GM12878 (cell line): ENCODE data around the gene TCF12. TPM values are rescaled to one million over a fixed set of nuclear protein-coding genes. Genes with fewer than 3 reads are reported as not detected.

Experiments
- BHLHE40 ChIP-seq, 2 experiments: fragments of 450-650 bp in 1 of 2; IDR thresholded peaks; 2 replicates each; pipeline ENCODE4 v1.6.1; 2011 to 2017; ENCODE audit warnings: low read depth in 2 of 2, borderline replicate concordance in 1 of 2, improper control_type of control experiment in 1 of 2, low read length in 1 of 2, mild to moderate bottlenecking in 1 of 2
- CBX5 ChIP-seq: sonication (generic); IDR thresholded peaks from 2 replicates; pipeline ENCODE4 v1.6.1; 2016; ENCODE audit warnings: low read depth, moderate library complexity, mild to moderate bottlenecking, inconsistent platforms
- CHD1 ChIP-seq: IDR thresholded peaks from 2 replicates; pipeline ENCODE4 v1.6.1; 2012; ENCODE audit warnings: low read depth, low read length, improper control_type of control experiment
- CREB1 ChIP-seq: IDR thresholded peaks from 2 replicates; pipeline ENCODE4 v1.6.1; 2012; ENCODE audit warnings: low read depth, mild to moderate bottlenecking, inconsistent platforms
- EED ChIP-seq: sonication (generic); IDR thresholded peaks from 2 replicates; pipeline ENCODE4 v1.6.1; 2016; ENCODE audit warnings: antibody characterized with exemption, low read depth
- EP300 ChIP-seq, 2 experiments: fragments of 150-350 bp in 1 of 2; IDR thresholded peaks; 2 replicates each; pipeline ENCODE4 v1.6.1; 2011 to 2012; ENCODE audit warnings: low read depth in 2 of 2, low read length in 2 of 2, borderline replicate concordance in 1 of 2, improper control_type of control experiment in 1 of 2, inconsistent platforms in 1 of 2; ENCODE audit not compliant: control insufficient read depth in 1 of 2
- GATAD2B ChIP-seq: fragments of 450-650 bp; conservative IDR thresholded peaks from 2 replicates; pipeline ENCODE4 v1.6.1; 2017; ENCODE audit warnings: low read depth, mild to moderate bottlenecking, moderate library complexity
- MEF2B ChIP-seq: fragments of 450-650 bp; IDR thresholded peaks from 2 replicates; pipeline ENCODE4 v1.6.1; 2018; ENCODE audit warnings: mild to moderate bottlenecking, moderate library complexity; ENCODE audit not compliant: partially characterized antibody, poor library complexity, severe bottlenecking
- MTA2 ChIP-seq: fragments of 450-650 bp; IDR thresholded peaks from 2 replicates; pipeline ENCODE4 v1.6.1; 2016; ENCODE audit warnings: low read depth, mild to moderate bottlenecking, moderate library complexity
- NFXL1 ChIP-seq: fragments of 450-650 bp; IDR thresholded peaks from 2 replicates; pipeline ENCODE4 v1.6.1; 2017; ENCODE audit warnings: antibody characterized with exemption, mild to moderate bottlenecking, borderline replicate concordance
- NR2F1 ChIP-seq: fragments of 450-650 bp; conservative IDR thresholded peaks from 2 replicates; pipeline ENCODE4 v1.6.1; 2017; ENCODE audit warnings: mild to moderate bottlenecking
- NRF1 ChIP-seq: conservative IDR thresholded peaks from 2 replicates; pipeline ENCODE4 v1.6.1; 2011; ENCODE audit warnings: mild to moderate bottlenecking, low read depth, low read length, improper control_type of control experiment
- RFX5 ChIP-seq: IDR thresholded peaks from 2 replicates; pipeline ENCODE4 v1.6.1; 2011; ENCODE audit warnings: low read depth, low read length, improper control_type of control experiment
- SIX5 ChIP-seq: IDR thresholded peaks from 2 replicates; pipeline ENCODE4 v1.6.1; 2011; ENCODE audit warnings: mild to moderate bottlenecking, low read depth, low read length, moderate library complexity; ENCODE audit not compliant: severe bottlenecking
- SMC3 ChIP-seq: IDR thresholded peaks from 2 replicates; pipeline ENCODE4 v1.6.1; 2011; ENCODE audit warnings: low read length, improper control_type of control experiment, borderline replicate concordance
- SREBF2 ChIP-seq: IDR thresholded peaks from 2 replicates; pipeline ENCODE4 v1.6.1; 2012; ENCODE audit warnings: mild to moderate bottlenecking, low read length
- WRNIP1 ChIP-seq: IDR thresholded peaks from 2 replicates; pipeline ENCODE4 v1.6.1; 2011; ENCODE audit warnings: low read depth, low read length, improper control_type of control experiment, borderline replicate concordance
- ZZZ3 ChIP-seq: IDR thresholded peaks from 2 replicates; pipeline ENCODE4 v1.6.1; 2011; ENCODE audit warnings: low read depth; ENCODE audit not compliant: control insufficient read depth, insufficient read length
- polyA plus RNA-seq, 11 experiments: library from polyadenylated mRNA; depleted of rRNA in 4 of 11; unstranded in 6 of 11; stranded (reverse) in 5 of 11; fragments of >200 nt; fragmentation: Nextera tagmentation in 4 of 11; fragmentation: Illumina TruSeq in 1 of 11; extraction: Ambion mirVana in 4 of 11; extraction: Trizol in 1 of 11; gene quantifications; 1 replicate in 1 of 11; 2 replicates in 10 of 11; pipeline versions ENCODE4 v1.2.1 to v1.2.3, GENCODE V29; 2011 to 2016; ENCODE audit warnings: inconsistent platforms in 2 of 11, missing spikeins in 2 of 11, low read depth in 1 of 11
- total RNA-seq, 4 experiments: library from RNA; depleted of rRNA in 3 of 4; stranded (reverse); fragments of >200 nt in 3 of 4; fragmentation: Illumina TruSeq in 1 of 4; extraction: Trizol in 1 of 4; gene quantifications; 2 replicates each; pipeline versions ENCODE4 v1.2.1 to v1.2.3, GENCODE V29; 2013 to 2021
- TF ChIP-seq, protein P1 (sequence below): fragments of 450-650 bp; IDR thresholded peaks from 2 replicates; pipeline ENCODE4 v1.6.1; 2016; ENCODE audit warnings: mild to moderate bottlenecking, moderate library complexity, borderline replicate concordance
- TF ChIP-seq, protein P2 (sequence below): fragments of 150-350 bp; IDR thresholded peaks from 2 replicates; pipeline ENCODE4 v1.6.1; 2014; ENCODE audit warnings: mild to moderate bottlenecking, low read depth, low read length
- TF ChIP-seq, protein P3 (sequence below): fragments of 450-650 bp; IDR thresholded peaks from 2 replicates; pipeline ENCODE4 v1.6.1; 2018; ENCODE audit warnings: mild to moderate bottlenecking, low read depth, moderate library complexity; ENCODE audit not compliant: partially characterized antibody

TCF12 gene
- total and polyA plus RNA-seq, 10 of the 15 experiments (the other 5 are each of a cell fraction or from before 2014, with no cell fraction given): 8.2 to 70.9 (median 49.5) TPM

DNA sequence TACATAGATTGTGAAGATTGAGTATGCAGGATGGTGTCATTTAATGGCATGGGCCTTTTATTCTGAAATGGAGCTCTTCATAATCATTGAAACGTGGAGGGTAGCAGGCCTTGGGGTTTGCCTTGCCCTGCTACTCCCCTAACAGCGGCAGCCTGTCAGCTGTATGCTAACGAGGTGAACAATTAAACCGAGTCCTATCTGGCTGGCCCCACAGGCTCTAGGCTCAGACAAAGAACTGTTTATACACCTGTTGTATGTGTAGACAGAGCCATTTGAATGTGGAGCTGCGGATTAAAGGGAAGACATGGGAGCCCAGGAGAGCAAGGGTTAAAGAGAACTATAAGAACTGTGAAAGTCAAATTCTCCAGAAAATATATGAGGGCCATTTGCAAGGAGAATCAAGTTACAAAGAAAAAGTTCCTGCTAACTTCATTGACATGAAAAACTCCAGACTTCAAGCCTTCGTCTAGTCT, 341.2 kb downstream of the TCF12 start (continued):
- TF ChIP-seq, protein P1, sequence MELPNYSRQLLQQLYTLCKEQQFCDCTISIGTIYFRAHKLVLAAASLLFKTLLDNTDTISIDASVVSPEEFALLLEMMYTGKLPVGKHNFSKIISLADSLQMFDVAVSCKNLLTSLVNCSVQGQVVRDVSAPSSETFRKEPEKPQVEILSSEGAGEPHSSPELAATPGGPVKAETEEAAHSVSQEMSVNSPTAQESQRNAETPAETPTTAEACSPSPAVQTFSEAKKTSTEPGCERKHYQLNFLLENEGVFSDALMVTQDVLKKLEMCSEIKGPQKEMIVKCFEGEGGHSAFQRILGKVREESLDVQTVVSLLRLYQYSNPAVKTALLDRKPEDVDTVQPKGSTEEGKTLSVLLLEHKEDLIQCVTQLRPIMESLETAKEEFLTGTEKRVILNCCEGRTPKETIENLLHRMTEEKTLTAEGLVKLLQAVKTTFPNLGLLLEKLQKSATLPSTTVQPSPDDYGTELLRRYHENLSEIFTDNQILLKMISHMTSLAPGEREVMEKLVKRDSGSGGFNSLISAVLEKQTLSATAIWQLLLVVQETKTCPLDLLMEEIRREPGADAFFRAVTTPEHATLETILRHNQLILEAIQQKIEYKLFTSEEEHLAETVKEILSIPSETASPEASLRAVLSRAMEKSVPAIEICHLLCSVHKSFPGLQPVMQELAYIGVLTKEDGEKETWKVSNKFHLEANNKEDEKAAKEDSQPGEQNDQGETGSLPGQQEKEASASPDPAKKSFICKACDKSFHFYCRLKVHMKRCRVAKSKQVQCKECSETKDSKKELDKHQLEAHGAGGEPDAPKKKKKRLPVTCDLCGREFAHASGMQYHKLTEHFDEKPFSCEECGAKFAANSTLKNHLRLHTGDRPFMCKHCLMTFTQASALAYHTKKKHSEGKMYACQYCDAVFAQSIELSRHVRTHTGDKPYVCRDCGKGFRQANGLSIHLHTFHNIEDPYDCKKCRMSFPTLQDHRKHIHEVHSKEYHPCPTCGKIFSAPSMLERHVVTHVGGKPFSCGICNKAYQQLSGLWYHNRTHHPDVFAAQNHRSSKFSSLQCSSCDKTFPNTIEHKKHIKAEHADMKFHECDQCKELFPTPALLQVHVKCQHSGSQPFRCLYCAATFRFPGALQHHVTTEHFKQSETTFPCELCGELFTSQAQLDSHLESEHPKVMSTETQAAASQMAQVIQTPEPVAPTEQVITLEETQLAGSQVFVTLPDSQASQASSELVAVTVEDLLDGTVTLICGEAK: no peak
- no peak for TF ChIP-seq SIX5
- TF ChIP-seq MTA2: peak; percentile 57
- TF ChIP-seq MEF2B: peak; percentile 9
- no peak for TF ChIP-seq ZZZ3
- no peak for TF ChIP-seq RFX5
- TF ChIP-seq EP300 (IDR thresholded peaks at IDR 0.05; ENCODE audit: borderline replicate concordance in 1 of 2, control insufficient read depth in 1 of 2, low read depth in 2 of 2, low read length in 2 of 2): peak in 1 of 2 experiments; percentile 20; a peak in 1 of 4 replicates
- no peak for TF ChIP-seq NFXL1
- no peak for TF ChIP-seq SREBF2
- 0 out of 2 replicates have a peak, but pooled peaks have one; percentile 39 for TF ChIP-seq GATAD2B
- no peak for TF ChIP-seq EED
- TF ChIP-seq, protein P2, sequence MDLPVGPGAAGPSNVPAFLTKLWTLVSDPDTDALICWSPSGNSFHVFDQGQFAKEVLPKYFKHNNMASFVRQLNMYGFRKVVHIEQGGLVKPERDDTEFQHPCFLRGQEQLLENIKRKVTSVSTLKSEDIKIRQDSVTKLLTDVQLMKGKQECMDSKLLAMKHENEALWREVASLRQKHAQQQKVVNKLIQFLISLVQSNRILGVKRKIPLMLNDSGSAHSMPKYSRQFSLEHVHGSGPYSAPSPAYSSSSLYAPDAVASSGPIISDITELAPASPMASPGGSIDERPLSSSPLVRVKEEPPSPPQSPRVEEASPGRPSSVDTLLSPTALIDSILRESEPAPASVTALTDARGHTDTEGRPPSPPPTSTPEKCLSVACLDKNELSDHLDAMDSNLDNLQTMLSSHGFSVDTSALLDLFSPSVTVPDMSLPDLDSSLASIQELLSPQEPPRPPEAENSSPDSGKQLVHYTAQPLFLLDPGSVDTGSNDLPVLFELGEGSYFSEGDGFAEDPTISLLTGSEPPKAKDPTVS: no peak
- TF ChIP-seq WRNIP1: no peak
- TF ChIP-seq, protein P3, sequence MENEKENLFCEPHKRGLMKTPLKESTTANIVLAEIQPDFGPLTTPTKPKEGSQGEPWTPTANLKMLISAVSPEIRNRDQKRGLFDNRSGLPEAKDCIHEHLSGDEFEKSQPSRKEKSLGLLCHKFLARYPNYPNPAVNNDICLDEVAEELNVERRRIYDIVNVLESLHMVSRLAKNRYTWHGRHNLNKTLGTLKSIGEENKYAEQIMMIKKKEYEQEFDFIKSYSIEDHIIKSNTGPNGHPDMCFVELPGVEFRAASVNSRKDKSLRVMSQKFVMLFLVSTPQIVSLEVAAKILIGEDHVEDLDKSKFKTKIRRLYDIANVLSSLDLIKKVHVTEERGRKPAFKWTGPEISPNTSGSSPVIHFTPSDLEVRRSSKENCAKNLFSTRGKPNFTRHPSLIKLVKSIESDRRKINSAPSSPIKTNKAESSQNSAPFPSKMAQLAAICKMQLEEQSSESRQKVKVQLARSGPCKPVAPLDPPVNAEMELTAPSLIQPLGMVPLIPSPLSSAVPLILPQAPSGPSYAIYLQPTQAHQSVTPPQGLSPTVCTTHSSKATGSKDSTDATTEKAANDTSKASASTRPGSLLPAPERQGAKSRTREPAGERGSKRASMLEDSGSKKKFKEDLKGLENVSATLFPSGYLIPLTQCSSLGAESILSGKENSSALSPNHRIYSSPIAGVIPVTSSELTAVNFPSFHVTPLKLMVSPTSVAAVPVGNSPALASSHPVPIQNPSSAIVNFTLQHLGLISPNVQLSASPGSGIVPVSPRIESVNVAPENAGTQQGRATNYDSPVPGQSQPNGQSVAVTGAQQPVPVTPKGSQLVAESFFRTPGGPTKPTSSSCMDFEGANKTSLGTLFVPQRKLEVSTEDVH: no peak
- TF ChIP-seq CREB1: no peak
- TF ChIP-seq BHLHE40 (IDR thresholded peaks at IDR 0.05; ENCODE audit: borderline replicate concordance in 1 of 2, low read depth in 2 of 2, low read length in 1 of 2): peak in 1 of 2 experiments; percentile 56; a peak in 1 of 4 replicates
- no peak for TF ChIP-seq CBX5
- TF ChIP-seq SMC3: no peak
- no peak for TF ChIP-seq NR2F1
- TF ChIP-seq NRF1: no peak
- no peak for TF ChIP-seq CHD1
